ENCODE data around the gene MLLT10. TPM values are rescaled to one million over a fixed set of nuclear protein-coding genes. Genes with fewer than 3 reads are reported as not detected.
A peak's percentile ranks its signal among the peaks of the same experiment; 100 is the strongest.

Gene MLLT10
- total and polyA plus RNA-seq, 9 of the 15 experiments (the other 6 are each of a cell fraction or from before 2014, with no cell fraction given): 18.8 to 81.4 (median 64.2) TPM

DNA sequence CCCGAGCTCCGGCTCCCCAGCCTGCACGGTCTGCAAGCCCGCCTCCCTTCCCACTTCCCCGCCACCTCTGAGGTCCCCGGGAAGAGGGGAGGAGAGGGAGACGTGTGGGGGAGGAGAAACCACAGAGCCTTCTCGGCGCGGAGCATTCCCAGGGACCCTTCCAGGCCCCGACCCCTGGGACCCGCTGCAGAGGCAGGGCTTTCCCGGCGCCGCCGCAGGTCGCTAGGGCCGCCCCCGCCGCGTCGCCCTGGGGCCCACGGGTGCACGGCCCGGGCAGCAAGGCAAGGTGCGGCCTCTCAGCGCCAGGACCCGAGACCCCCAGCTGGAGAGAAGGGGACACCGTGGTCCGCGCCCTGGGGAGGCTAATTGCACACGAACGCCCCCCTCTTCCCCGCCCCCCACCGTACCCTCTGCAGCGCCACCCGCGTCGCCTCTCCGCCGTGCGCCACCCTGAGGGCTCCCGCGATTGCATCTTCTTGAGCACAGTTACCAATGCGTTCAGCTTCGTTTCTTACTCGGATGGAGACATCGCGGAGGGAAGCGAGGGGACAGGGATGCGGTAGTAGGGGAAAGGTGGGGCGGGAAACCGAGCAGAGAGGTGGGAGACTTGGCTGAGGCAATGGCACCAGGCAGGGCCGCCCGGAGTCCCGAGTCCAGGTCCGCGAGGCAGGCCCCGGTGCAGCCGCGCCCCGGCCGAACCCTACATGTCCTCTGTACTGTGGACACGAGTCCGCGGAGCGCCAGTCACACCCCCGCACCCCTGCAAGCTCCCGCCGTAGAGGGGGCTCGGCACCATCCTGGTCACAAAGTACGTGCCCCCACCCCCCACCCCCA, 37.5 kb upstream of the MLLT10 start (continued):
- TF ChIP-seq, protein P1, sequence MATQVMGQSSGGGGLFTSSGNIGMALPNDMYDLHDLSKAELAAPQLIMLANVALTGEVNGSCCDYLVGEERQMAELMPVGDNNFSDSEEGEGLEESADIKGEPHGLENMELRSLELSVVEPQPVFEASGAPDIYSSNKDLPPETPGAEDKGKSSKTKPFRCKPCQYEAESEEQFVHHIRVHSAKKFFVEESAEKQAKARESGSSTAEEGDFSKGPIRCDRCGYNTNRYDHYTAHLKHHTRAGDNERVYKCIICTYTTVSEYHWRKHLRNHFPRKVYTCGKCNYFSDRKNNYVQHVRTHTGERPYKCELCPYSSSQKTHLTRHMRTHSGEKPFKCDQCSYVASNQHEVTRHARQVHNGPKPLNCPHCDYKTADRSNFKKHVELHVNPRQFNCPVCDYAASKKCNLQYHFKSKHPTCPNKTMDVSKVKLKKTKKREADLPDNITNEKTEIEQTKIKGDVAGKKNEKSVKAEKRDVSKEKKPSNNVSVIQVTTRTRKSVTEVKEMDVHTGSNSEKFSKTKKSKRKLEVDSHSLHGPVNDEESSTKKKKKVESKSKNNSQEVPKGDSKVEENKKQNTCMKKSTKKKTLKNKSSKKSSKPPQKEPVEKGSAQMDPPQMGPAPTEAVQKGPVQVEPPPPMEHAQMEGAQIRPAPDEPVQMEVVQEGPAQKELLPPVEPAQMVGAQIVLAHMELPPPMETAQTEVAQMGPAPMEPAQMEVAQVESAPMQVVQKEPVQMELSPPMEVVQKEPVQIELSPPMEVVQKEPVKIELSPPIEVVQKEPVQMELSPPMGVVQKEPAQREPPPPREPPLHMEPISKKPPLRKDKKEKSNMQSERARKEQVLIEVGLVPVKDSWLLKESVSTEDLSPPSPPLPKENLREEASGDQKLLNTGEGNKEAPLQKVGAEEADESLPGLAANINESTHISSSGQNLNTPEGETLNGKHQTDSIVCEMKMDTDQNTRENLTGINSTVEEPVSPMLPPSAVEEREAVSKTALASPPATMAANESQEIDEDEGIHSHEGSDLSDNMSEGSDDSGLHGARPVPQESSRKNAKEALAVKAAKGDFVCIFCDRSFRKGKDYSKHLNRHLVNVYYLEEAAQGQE (IDR thresholded peaks at IDR 0.05; ENCODE audit: borderline replicate concordance): no peak
- TF ChIP-seq, protein P1 (CRISPR knock-in tag; IDR thresholded peaks at IDR 0.05; ENCODE audit: low read depth): peak; percentile 31; the same call in 1 of the 2 replicates
- TF ChIP-seq ZNF311 (CRISPR knock-in tag; IDR thresholded peaks at IDR 0.05) (no peak), PHB (CRISPR knock-in tag; IDR thresholded peaks at IDR 0.05) (no peak), RBM17 (IDR thresholded peaks at IDR 0.05; ENCODE audit: borderline replicate concordance, low read depth, low read length) (no peak), TCF7L2 (IDR thresholded peaks at IDR 0.05; ENCODE audit: low read depth, low read length) (no peak), ZNF175 (CRISPR knock-in tag; IDR thresholded peaks at IDR 0.05; ENCODE audit: low read depth) (no peak), SREBF2 (CRISPR knock-in tag; IDR thresholded peaks at IDR 0.05) (no peak), PURB (CRISPR knock-in tag; IDR thresholded peaks at IDR 0.05; ENCODE audit: low read depth) (no peak), KDM5B (IDR thresholded peaks at IDR 0.05; ENCODE audit: insufficient replicate concordance, low read depth, low read length) (no peak), PPARD (CRISPR knock-in tag; IDR thresholded peaks at IDR 0.05) (no peak), CBX3 (IDR thresholded peaks at IDR 0.05; ENCODE audit: borderline replicate concordance in 1 of 2, low read length in 2 of 2) (no peak)
- TF ChIP-seq, protein P2, sequence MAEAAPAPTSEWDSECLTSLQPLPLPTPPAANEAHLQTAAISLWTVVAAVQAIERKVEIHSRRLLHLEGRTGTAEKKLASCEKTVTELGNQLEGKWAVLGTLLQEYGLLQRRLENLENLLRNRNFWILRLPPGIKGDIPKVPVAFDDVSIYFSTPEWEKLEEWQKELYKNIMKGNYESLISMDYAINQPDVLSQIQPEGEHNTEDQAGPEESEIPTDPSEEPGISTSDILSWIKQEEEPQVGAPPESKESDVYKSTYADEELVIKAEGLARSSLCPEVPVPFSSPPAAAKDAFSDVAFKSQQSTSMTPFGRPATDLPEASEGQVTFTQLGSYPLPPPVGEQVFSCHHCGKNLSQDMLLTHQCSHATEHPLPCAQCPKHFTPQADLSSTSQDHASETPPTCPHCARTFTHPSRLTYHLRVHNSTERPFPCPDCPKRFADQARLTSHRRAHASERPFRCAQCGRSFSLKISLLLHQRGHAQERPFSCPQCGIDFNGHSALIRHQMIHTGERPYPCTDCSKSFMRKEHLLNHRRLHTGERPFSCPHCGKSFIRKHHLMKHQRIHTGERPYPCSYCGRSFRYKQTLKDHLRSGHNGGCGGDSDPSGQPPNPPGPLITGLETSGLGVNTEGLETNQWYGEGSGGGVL (CRISPR knock-in tag; IDR thresholded peaks at IDR 0.05): no peak
- TF ChIP-seq, protein P3, sequence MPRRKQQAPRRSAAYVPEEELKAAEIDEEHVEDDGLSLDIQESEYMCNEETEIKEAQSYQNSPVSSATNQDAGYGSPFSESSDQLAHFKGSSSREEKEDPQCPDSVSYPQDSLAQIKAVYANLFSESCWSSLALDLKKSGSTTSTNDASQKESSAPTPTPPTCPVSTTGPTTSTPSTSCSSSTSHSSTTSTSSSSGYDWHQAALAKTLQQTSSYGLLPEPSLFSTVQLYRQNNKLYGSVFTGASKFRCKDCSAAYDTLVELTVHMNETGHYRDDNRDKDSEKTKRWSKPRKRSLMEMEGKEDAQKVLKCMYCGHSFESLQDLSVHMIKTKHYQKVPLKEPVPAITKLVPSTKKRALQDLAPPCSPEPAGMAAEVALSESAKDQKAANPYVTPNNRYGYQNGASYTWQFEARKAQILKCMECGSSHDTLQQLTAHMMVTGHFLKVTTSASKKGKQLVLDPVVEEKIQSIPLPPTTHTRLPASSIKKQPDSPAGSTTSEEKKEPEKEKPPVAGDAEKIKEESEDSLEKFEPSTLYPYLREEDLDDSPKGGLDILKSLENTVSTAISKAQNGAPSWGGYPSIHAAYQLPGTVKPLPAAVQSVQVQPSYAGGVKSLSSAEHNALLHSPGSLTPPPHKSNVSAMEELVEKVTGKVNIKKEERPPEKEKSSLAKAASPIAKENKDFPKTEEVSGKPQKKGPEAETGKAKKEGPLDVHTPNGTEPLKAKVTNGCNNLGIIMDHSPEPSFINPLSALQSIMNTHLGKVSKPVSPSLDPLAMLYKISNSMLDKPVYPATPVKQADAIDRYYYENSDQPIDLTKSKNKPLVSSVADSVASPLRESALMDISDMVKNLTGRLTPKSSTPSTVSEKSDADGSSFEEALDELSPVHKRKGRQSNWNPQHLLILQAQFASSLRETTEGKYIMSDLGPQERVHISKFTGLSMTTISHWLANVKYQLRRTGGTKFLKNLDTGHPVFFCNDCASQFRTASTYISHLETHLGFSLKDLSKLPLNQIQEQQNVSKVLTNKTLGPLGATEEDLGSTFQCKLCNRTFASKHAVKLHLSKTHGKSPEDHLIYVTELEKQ (CRISPR knock-in tag; IDR thresholded peaks at IDR 0.05): no peak
